GM18868 (cell line): ENCODE measurements around the gene DLG2.

Source experiments
- ATAC-seq: cut with Tn5 transposase; IDR thresholded peaks from one replicate; pipeline ENCODE4 v1.9.1; 2021; ENCODE audit warnings: mild to moderate bottlenecking, moderate library complexity; ENCODE audit not compliant: unreplicated experiment

The DLG2 gene

GRCh38 chr11:83538286-83538685 is 2088.9 kb downstream of the DLG2 start:
- ATAC-seq: no peak

DNA sequence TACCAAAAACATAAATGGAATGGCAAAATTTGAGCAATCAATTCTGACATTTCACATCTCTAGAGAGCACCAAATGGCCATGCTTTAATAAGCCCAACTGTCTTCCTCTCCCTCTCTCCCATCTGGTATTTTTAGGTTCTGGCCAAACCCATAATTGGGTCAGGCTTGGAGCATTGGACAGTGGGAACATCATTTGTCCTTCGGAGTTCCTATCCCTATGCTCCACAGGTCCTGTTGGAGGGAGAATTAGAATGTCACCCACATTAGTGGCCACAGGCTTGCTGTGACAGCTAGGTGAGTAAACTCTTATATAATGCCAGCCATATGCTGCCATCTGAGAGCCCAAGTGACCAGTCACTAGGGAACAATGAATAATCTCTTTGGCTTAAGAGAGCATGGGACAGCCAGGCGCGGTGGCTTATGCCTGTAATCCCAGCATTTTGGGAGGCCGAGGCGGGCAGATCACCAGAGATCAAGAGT is 2090.0 kb downstream of the DLG2 start:
- no peak for ATAC-seq

DNA sequence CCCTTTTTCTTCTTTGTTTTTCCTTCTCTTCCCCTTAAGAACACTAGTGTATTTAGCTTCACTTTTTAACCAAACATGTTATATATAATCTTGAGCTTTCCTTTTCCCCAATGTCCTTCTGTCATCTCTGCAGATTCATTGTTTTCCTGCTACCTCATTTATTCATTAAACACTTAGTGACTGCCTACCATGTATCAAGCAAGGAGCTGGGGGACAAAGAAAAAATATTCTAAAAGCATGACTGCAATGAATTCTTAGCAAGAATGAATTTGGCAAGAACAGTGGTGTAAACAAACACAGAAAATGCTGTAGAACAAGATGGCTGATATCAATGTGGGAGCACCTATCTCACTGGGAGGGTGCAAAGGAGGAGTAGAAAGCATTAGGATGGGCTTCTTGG is 2094.0 kb downstream of the DLG2 start:
- ATAC-seq: no peak

GRCh38 chr11:83528877-83529276 is 2098.3 kb downstream of the DLG2 start:
- ATAC-seq: no peak

DNA sequence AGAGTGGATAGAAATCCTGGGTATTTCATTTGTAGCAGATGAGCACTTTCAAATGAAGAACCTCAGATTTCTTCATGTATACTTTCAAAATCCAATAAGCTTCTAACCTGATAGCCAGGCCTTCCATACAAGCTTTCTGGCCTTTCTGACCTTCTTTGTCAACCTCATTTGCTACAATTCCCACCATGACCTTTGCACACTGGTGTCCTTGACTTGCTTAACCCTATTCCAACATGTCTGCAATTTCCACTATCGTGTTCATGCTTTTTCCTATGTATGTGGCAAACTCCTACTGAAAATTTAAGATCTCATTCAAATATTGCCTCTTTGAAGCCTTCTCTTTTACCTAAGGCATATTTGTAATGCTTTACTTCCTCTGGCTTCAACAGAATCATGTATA is 2098.9 kb downstream of the DLG2 start:
- no peak for ATAC-seq

- ATAC-seq: no peak
Observed at GRCh38 chr11:83523676-83524075, 2103.5 kb downstream of the DLG2 start.

- ATAC-seq: no peak
Observed at GRCh38 chr11:83522911-83523310, 2104.2 kb downstream of the DLG2 start.

DNA sequence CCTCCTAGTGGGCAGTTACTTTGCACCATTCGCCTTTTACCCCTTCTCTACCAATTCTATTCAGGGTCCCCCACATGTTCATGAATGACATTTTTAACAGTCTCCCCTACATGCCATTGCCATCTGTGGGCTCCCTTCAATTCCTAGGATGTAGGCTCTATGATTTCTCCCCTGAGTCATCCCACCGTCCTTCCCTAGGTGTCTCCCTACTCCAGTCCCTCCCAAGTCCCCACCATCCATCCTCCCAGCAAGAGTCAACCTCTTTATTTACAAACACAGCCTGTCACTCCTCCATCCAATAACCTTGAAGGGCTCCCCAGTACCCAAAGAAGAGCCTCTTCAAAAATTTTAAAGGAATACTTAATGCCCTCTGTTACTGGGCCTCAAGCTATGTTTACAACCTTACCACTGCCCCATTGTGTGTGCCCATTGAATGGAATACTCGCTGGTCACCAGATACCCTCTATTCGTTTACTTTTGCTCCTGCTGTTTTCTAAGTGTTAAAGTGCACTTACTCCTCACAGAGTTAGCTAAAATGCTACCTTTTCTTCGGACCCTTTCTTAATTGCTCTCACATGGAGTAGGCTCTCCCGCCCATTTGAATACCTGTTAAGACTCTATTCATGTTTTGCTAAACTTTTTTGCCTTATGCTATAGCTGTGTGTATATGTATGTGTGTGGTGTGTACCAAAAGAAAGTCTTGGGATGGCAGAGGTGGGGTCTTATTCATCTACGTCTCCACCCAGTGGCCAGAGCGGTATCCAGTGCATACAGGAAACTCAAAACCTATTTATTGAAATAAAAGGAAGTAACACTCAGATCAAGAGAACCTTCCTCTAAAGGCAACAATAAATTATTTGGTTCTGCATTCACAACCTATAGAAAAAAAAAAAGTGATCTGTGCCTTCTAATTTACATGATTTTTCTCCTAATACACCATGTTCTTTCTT is 2105.2 kb downstream of the DLG2 start:
- peak; percentile 44 for ATAC-seq

DNA sequence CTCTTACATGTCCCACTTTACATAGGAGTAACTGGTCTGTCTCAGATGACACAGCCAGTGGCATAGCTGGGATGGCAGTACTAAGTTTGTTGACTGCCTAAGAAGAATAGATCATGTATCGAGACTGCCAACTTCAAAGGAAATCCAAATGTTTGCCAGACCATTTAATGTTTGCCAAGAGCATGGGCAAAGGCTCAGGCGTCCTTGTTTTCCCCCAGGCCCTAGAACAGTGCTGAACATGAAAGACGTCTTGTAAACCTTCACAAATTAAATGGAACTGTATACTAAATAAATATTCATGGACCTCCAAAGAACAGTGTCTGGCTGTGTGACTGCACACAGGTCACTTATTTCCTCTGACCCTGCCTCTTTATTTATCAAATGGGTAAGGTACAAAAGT is 2106.3 kb downstream of the DLG2 start:
- ATAC-seq: no peak

DNA sequence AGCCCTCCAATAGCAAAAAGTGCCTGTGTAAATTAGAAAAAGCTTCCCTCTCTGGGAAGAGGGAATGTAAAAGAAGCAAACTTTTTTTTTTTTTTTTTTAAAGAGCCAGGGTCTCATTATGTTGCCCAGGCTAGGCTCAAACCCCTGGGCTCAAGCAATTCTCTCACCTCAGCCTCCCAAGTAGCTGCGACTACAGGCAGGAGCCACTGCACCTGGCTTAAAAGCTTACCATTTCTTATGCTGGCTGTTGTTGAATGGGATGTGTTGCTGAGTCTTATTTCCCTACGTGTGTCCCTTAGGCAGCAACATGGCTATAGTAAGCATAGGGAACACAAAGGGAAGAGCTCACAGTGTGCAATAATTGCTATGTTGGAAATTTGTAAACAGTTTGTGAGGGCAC is 2115.5 kb downstream of the DLG2 start:
- ATAC-seq: no peak

DNA sequence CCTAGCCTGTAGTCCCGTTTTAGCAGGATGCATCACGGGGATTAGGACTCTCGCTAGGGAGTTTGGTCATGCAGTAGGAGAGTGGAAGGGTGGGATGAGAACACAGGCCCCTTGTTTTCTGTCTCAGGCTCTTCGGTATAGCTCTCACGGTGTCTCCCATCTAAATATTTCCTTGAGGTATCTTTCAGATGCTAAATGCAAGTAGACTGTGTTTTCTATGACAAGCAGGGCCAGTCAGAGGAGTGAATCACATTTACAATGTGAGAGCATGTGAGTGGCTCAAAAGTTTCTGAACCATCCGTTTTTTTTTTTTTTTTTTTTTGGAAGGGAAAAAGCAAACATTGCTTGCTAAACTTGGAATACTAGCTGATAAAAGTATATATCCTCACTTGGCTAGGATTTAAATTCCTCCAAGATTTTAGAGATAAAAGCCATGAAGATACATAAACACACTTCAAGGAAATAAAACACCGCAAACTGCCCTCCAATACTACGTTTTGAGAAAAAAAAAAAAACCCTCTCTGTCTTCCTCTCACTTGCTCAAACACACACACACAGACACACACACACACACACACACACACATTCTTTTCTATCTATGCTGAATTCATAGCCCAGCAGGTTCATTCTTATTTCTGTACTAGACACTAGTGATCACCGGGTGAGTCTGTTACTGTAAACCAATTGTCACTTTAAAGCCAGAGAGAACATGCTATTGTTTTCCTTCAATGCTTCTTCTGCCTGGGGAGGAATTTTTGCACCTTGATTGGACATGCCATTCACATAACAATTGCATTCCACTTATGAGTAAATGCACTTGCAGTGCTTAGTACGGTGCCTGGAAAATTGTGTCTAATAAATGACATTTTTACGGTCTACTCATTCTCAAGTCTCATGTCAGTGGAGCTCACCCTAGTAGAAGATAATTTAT is 2116.3 kb downstream of the DLG2 start:
- no peak for ATAC-seq

- ATAC-seq: no peak
Observed at GRCh38 chr11:83508804-83509203, 2118.3 kb downstream of the DLG2 start.

- ATAC-seq: no peak
Observed at GRCh38 chr11:83502041-83502440, 2125.1 kb downstream of the DLG2 start.

DNA sequence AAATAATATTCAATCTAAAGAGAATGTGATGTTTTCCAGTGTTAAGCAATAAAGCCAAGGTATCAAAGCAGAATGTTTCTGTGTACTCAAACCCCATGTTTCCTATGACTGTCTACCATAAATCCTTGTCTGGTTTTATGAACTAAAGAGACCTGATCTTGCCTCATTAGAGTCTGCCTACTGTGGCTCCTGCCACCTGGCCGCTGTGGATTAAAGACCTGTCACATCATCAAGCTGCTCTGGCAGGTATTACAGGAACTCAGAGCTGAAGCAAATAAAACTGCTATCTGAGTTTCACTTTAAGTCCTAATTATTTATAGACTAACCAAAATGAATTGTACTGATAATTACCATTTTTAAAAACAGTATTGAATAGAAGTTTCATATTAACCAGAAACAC is 2133.2 kb downstream of the DLG2 start:
- no peak for ATAC-seq

- ATAC-seq: no peak
Observed at GRCh38 chr11:83493034-83493433, 2134.1 kb downstream of the DLG2 start.

GRCh38 chr11:83483808-83484207 is 2143.3 kb downstream of the DLG2 start:
- ATAC-seq: no peak

DNA sequence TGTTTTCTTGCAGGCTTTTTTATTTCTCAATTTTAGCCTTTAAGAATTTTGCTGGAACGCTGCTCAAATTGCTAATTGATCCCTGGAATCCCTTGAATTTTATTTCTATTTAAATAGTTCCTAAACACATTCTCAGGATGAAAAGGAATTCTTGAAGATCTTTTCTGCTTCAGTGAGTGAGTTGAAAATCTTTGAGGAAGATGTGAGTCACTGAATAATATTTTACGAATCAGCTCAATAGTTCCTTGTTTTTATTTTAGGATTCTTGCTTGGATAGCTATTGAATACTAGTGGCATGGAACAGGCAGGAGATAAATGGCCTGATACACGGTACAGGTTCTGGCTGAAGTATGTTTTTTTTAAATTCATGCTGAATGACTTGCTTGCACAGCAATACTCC is 2146.3 kb downstream of the DLG2 start:
- ATAC-seq: no peak

GRCh38 chr11:83480251-83480650 is 2146.9 kb downstream of the DLG2 start:
- no peak for ATAC-seq

DNA sequence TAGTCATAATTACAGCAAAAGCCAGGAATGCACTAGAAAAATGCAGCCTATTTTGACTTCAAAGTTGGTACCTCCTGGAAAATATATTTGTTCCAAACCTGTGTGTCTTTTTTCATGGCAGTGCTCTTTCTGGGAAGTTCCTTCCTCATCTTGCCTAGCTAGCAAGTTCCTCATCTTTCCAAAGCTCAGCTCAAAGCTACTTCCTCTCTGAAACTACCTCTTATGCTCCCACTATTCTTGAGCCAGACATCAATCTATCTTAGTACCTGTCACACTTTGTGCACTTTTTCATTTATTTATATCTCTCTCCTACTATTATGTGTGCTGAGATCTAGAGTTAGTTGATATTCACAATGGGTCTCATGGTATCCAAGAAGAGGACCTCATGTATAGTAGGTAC is 2149.4 kb downstream of the DLG2 start:
- no peak for ATAC-seq

DNA sequence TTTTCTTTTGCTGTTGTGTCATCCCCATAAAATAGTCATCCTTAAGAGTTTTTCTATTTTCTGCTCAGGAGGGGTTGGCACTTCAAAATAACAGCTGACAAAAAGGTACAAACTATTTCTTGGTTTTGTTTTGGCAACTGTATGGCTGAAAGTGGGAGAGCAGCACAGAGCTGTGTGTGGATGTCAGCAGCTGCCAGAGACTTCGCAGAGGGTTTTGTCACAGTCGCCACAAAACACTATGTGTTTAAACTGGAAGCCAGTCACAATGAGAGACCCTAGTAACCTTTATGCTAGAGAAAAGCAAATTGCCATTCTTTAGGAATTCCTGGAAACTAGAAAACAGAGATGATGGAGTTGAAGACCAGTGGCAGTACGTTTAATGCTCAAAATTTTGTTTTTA is 2151.4 kb downstream of the DLG2 start:
- ATAC-seq: no peak

GRCh38 chr11:83473743-83474142 is 2153.4 kb downstream of the DLG2 start:
- no peak for ATAC-seq

GRCh38 chr11:83472806-83473205 is 2154.3 kb downstream of the DLG2 start:
- no peak for ATAC-seq
